Measurements from ENCODE around the gene KCNAB2.

Gene KCNAB2

GRCh38 chr1:6093611-6094010 is 47.9 kb downstream of the KCNAB2 start:
- TF ChIP-seq CTCF (conservative IDR thresholded peaks at IDR 0.05; ENCODE audit: low read length) (no peak), EZH2phosphoT487 (IDR thresholded peaks at IDR 0.05; ENCODE audit: borderline replicate concordance) (no peak)
- no peak overlapping the region for H3K4me3 ChIP-seq (ENCODE audit: low read length, poor library complexity, severe bottlenecking)
- no peaks in the 10 kb centered on the region for H3K9me2 ChIP-seq (replicated peaks; ENCODE audit: low read depth, low read length)
- H3K79me2 ChIP-seq (ENCODE audit: insufficient read depth, low read length): no peaks in the 10 kb centered on the region
- no peaks in the 10 kb centered on the region for H3K27me3 ChIP-seq (ENCODE audit: insufficient read depth, low read length, poor library complexity, severe bottlenecking)
- no peak overlapping the region for H3K9ac ChIP-seq (ENCODE audit: low read depth, low read length, poor library complexity, severe bottlenecking)
- H3F3A ChIP-seq (ENCODE audit: low read depth): no peaks in the 10 kb centered on the region
- no peak overlapping the region for H3K4me2 ChIP-seq (ENCODE audit: low read depth, low read length, poor library complexity, severe bottlenecking)
- H4K20me1 ChIP-seq (ENCODE audit: insufficient read depth, low read length, poor library complexity, severe bottlenecking): peaks cover 7% of the 10 kb centered on the region
- no peaks in the 10 kb centered on the region for H3K9me3 ChIP-seq (ENCODE audit: insufficient read depth, low read depth, low read length)
- H3K36me3 ChIP-seq (ENCODE audit: insufficient read depth, low read length): peaks cover 86% of the 10 kb centered on the region; the same call in 1 of the 2 replicates
- H3K4me1 ChIP-seq (ENCODE audit: insufficient read depth, low read length, poor library complexity, severe bottlenecking): no peaks in the 10 kb centered on the region
- no peak overlapping the region for H2AFZ ChIP-seq (ENCODE audit: low read length)

GRCh38 chr1:6094246-6094645 is 48.6 kb downstream of the KCNAB2 start:
- no peaks in the 10 kb centered on the region for H3K27me3 ChIP-seq (ENCODE audit: insufficient read depth, low read length, poor library complexity, severe bottlenecking)
- no peaks in the 10 kb centered on the region for H3F3A ChIP-seq (ENCODE audit: low read depth)
- peaks cover 7% of the 10 kb centered on the region for H4K20me1 ChIP-seq (ENCODE audit: insufficient read depth, low read length, poor library complexity, severe bottlenecking)
- no peak overlapping the region for H3K4me3 ChIP-seq (ENCODE audit: low read length, poor library complexity, severe bottlenecking)
- H2AFZ ChIP-seq (ENCODE audit: low read length): no peak overlapping the region
- TF ChIP-seq EZH2phosphoT487 (IDR thresholded peaks at IDR 0.05; ENCODE audit: borderline replicate concordance) (no peak), CTCF (conservative IDR thresholded peaks at IDR 0.05; ENCODE audit: low read length) (no peak)
- H3K36me3 ChIP-seq (ENCODE audit: insufficient read depth, low read length): peaks cover 86% of the 10 kb centered on the region; the same call in 1 of the 2 replicates
- H3K79me2 ChIP-seq (ENCODE audit: insufficient read depth, low read length): no peaks in the 10 kb centered on the region
- H3K4me1 ChIP-seq (ENCODE audit: insufficient read depth, low read length, poor library complexity, severe bottlenecking): no peaks in the 10 kb centered on the region
- no peaks in the 10 kb centered on the region for H3K9me3 ChIP-seq (ENCODE audit: insufficient read depth, low read depth, low read length)
- H3K9me2 ChIP-seq (replicated peaks; ENCODE audit: low read depth, low read length): no peaks in the 10 kb centered on the region
- H3K9ac ChIP-seq (ENCODE audit: low read depth, low read length, poor library complexity, severe bottlenecking): no peak overlapping the region
- no peak overlapping the region for H3K4me2 ChIP-seq (ENCODE audit: low read depth, low read length, poor library complexity, severe bottlenecking)

GRCh38 chr1:6094801-6095505 is 49.3 kb downstream of the KCNAB2 start:
- H3K4me1 ChIP-seq (ENCODE audit: insufficient read depth, low read length, poor library complexity, severe bottlenecking): no peaks in the 10 kb centered on the region
- no peaks in the 10 kb centered on the region for H3K79me2 ChIP-seq (ENCODE audit: insufficient read depth, low read length)
- H2AFZ ChIP-seq (ENCODE audit: low read length): no peak overlapping the region
- peaks cover 86% of the 10 kb centered on the region; the same call in 1 of the 2 replicates for H3K36me3 ChIP-seq (ENCODE audit: insufficient read depth, low read length)
- no peaks in the 10 kb centered on the region for H3K27me3 ChIP-seq (ENCODE audit: insufficient read depth, low read length, poor library complexity, severe bottlenecking)
- no peak overlapping the region for H3K4me2 ChIP-seq (ENCODE audit: low read depth, low read length, poor library complexity, severe bottlenecking)
- no peak overlapping the region for H3K9ac ChIP-seq (ENCODE audit: low read depth, low read length, poor library complexity, severe bottlenecking)
- no peaks in the 10 kb centered on the region for H3K9me3 ChIP-seq (ENCODE audit: insufficient read depth, low read depth, low read length)
- no peaks in the 10 kb centered on the region for H3K9me2 ChIP-seq (replicated peaks; ENCODE audit: low read depth, low read length)
- H3F3A ChIP-seq (ENCODE audit: low read depth): no peaks in the 10 kb centered on the region
- TF ChIP-seq EZH2phosphoT487 (IDR thresholded peaks at IDR 0.05; ENCODE audit: borderline replicate concordance): no peak
- TF ChIP-seq CTCF (conservative IDR thresholded peaks at IDR 0.05; ENCODE audit: low read length): no peak
- peaks cover 7% of the 10 kb centered on the region for H4K20me1 ChIP-seq (ENCODE audit: insufficient read depth, low read length, poor library complexity, severe bottlenecking)
- no peak overlapping the region for H3K4me3 ChIP-seq (ENCODE audit: low read length, poor library complexity, severe bottlenecking)
